ENCODE data around the gene THSD4.

DNA sequence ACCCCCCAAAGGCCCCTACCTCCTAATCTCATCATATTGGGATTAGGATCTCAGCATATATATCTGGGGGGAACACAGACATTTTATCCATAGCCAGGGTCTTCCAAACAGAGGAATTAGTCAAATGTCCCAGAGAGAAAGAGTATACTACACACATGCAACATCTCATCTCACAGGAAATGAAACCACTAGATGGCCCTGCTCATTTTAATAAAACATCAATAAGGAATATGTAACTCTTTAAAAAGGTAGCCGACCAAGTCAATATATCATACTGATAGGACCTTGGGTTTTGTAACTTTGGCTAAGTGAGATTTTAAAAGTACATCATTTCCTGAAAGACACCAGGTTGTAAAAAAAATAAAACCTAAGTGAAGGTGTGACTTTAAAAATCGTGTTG, 45.6 kb upstream of the THSD4 start:
- TF ChIP-seq, protein P1, sequence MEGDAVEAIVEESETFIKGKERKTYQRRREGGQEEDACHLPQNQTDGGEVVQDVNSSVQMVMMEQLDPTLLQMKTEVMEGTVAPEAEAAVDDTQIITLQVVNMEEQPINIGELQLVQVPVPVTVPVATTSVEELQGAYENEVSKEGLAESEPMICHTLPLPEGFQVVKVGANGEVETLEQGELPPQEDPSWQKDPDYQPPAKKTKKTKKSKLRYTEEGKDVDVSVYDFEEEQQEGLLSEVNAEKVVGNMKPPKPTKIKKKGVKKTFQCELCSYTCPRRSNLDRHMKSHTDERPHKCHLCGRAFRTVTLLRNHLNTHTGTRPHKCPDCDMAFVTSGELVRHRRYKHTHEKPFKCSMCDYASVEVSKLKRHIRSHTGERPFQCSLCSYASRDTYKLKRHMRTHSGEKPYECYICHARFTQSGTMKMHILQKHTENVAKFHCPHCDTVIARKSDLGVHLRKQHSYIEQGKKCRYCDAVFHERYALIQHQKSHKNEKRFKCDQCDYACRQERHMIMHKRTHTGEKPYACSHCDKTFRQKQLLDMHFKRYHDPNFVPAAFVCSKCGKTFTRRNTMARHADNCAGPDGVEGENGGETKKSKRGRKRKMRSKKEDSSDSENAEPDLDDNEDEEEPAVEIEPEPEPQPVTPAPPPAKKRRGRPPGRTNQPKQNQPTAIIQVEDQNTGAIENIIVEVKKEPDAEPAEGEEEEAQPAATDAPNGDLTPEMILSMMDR (IDR thresholded peaks at IDR 0.05; ENCODE audit: low read depth, low read length, poor library complexity, severe bottlenecking), result no peak
- no peak for TF ChIP-seq EZH2phosphoT487 (IDR thresholded peaks at IDR 0.05; ENCODE audit: borderline replicate concordance, low read length)
